Measurements from ENCODE around the gene NRN1.
"Not testable (repeated sequence)": the region's sequence is repeated elsewhere in the genome, so short reads cannot be mapped to it uniquely, and the experiment has no call there.

Gene NRN1

DNA sequence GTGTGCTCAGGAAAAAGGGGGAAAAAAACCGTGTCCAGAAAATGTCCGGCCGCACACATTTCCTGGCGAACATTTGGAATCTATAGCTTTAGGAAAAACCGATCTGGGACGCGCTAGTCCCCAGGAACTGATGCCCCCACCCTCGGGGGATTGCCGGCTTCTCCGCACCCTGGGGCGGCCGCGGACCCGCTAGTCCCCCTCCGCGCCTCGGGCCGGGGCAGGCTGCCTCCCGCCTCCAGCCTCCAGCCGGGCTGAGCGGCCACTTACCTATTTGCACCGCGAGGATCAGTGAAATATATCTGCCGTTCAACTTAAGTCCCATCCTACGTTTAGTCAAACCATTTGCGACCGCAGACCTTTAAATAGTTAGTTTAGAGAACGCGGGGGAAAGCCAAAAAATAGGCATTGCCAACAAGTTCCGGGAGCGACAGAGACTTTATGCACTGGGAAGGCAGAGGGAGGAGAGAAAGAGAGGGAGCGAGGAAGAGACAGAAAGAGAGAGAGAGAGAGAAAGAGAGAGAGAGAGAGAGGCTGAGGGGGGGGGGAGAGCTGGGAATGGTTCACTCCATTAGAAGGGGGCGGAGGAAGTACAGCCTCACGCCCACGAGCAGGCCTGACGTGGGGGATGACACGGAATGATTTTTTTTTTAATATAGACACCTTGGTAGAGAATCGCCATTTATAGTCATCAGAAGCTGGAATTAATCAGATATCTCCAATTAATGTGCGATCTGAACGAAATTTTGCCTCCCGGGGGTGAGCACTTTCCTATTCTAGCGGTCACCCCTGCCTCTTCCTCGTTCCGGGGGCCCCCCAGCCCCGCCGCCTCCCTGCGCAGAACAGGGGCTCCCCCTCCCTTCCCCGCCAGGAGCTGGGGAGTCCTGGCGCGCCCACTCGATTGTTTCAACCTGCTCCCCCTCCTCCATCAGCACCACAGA is at the start of gene NRN1:
Gene NRN1, minus strand, starts transcription at position 498 of the 938 bp plus-strand sequence. Its CDS starts 176 bp downstream, at position 322.
- DNase-seq (ENCODE audit: low spot score): no peak

DNA sequence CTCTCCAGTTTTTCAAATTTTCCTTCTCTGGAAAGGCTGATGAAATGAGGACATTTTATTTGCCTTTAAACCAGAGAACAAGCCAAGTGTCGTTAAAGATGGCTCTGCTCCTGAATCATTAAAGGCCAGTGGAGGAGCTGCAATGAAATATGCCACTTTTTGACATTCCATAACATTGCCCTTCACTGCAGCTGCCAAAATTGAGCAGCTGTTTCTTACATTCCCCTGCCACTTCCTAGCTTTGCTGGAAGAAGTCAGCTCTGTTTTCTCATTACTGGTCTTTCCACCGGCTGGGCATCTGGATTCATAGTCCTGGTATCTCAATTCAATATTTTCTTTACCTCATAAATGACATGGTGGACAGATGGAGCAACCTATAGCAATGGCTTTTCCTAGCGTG is 45.5 kb upstream of the NRN1 start:
- DNase-seq (ENCODE audit: low spot score): no peak

- no peak for DNase-seq (ENCODE audit: low spot score)
Measured at GRCh38 chr6:6046716-6047115, 40.0 kb upstream of the NRN1 start.

- DNase-seq (ENCODE audit: low spot score): no peak
Measured at GRCh38 chr6:6039946-6040509, 33.3 kb upstream of the NRN1 start.

GRCh38 chr6:6037179-6037578 is 30.5 kb upstream of the NRN1 start:
- no peak for DNase-seq (ENCODE audit: low spot score)

DNA sequence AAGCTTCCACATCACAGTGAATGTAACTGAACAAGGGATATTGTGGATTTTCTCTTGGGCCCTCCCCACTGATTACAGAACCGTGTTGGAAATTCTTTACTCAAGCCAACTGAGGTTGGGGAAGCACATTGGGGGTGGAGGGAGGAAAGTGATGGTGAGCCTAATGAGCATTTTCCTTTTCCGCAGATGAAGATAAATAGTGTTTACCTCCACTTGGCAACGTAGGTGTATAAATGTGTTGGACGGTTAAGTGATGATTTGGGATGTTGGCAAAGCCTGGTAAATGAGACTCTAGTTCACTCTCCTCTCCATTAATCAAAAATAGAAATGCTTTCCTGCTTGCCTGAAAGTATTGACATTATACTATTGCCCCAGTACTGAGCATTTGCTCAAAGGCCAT is 27.1 kb upstream of the NRN1 start:
- no peak for DNase-seq (ENCODE audit: low spot score)

GRCh38 chr6:6026513-6027205 is 19.9 kb upstream of the NRN1 start:
- DNase-seq (ENCODE audit: low spot score): no peak

DNA sequence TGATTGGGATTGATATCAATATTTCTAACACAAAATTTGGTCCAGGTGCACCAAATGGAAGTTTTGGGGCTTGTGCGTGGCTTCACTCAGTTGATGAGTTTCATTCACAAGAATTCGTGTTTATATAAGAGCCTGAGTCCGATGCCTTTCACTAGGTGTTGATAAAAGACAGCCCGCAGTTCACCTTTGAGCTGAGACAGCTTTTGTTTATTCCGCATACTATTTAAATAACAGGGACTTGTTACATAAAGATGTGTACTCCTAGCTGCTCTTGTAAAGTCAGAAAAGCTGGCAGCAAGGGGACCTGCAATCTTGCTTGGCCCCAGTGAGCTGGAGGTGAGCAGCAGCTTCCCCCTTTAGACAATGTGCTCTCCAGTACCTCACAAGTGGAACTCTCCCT is 19.0 kb upstream of the NRN1 start:
- no peak for DNase-seq (ENCODE audit: low spot score)

GRCh38 chr6:6024220-6024619 is 17.5 kb upstream of the NRN1 start:
- DNase-seq (ENCODE audit: low spot score): no peak

DNA sequence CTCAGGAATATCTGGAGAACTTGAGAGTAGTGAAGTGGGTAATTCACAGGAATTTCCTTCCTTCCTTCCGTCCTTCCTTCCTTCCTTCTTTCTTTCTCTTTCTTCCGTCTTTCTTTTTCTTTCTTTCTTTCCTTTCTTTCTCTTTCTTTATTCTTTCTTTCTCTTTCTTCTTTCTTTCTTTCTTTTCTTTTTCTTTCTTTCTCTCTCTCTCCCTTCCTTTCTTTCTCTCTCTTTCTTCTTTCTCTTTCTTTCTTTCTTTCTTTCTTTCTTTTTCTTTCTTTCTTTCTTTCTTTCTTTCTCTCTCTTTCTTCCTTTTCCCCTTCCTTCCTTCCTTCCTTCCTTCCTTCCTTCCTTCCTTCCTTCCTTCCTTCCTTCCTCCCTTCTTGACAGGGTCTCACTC is 16.1 kb upstream of the NRN1 start:
- DNase-seq (ENCODE audit: low spot score): not testable (repeated sequence)

GRCh38 chr6:6008648-6009421 is 2.1 kb upstream of the NRN1 start:
- DNase-seq (ENCODE audit: low spot score): peak; percentile 57

DNA sequence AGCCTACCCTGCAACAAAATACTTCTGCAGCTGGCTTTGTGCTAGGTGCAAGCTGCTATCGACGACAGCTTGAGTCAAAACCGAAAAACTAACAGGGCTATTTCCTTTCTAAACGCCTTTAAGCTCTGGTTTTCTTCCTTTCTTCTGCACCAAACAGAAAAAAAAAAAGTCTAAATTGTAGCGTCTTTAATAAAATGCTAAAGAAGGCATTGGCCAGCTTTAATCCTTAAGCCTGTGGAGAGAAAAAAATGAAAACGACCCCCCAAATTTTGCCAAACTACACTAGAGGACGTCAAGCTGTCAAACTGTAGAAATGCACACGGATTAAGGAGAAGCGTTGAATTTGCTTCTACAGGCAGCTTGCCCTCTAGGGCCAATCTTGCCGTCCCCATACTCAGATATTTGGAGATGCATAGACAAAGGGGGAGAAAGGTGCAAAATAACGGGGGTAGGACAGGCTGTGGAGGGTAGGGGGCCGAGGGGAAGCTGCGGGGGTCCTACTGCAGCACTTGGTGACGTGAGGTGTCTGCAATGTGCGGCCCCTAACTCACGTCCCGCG is 1.4 kb upstream of the NRN1 start:
- no peak for DNase-seq (ENCODE audit: low spot score)

- DNase-seq (ENCODE audit: low spot score): no peak
Measured at GRCh38 chr6:6007366-6008088, 802 bp upstream of the NRN1 start.

- DNase-seq (ENCODE audit: low spot score): no peak
Measured at GRCh38 chr6:6006006-6006427, 708 bp downstream of the NRN1 start.

DNA sequence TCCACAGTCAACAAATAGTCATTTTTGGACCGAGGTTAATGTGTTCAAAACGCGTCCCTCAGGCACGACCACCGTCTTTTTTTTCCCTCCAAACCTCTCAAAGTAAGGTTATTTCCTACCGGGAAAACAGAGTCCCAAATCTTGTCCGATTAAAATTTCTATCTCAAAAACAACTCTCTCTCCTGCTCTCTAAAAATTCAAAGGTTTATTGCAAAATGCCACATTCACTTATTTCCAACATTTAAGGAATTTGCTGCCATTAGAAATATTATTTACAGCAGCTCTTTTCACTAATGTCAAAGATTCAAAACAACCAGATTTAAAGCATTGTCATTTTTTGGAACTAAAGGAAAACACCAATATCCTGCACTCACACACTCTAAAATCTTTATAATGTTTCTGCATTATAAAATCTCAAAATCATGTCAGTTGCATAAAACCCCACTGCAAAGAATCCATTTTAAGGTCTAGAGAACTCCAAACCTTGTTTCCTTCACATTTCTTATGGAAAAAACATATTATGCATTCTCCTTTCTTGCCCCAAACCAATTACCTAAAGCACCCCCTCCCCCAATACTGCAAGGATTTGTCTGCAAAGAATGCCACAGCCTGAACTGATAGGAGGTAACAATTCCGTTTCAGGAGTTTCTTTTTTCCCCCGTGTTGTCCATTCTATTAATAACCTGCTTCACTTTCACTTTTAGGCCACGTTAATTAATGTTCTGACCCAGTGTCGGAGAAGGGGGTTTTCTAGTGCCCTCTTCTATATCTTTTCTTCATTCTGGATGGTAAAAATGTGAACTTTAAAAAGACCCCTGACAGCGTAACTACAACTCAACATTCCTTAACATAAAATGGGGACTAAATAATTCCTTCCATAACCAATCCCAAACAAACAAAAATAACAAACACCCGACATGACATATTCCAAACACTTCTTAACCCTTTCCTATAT is 1.4 kb downstream of the NRN1 start:
- no peak for DNase-seq (ENCODE audit: low spot score)

DNA sequence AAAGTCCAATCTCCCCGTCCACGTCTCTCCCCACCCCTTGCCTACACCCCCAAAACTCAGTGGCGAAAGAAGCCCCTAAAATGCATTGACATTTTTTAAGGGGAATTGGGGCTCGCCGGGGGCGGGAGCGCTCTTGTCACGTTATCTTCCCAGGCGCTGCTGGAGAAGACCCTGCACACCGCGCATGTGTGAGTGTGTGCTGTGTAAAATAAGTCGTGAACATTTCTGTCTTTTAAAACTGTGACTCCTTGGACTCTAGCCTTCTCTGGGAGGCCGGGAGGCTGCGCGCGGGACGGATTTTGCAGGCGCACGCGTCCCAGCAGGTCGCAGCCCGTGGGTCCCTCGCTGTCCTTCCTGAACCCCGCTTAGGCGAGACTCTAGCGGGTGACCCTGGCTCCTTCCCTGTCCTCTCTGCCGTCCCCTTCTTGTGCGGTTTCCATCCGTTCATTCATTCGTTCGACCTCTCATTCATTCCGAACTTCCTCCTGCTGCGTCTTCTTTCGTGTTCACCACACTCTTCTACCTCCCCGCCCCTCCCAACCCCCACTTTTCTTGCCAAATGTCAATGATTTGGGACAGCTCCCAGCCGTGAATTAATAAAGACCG is 2.2 kb downstream of the NRN1 start:
- DNase-seq (ENCODE audit: low spot score): no peak

GRCh38 chr6:6003621-6004366 is 2.9 kb downstream of the NRN1 start:
- no peak for DNase-seq (ENCODE audit: low spot score)

- DNase-seq (ENCODE audit: low spot score): no peak
Measured at GRCh38 chr6:6002848-6003620, 3.7 kb downstream of the NRN1 start.
